ENCODE measurements around the gene IL4R. TPM values are rescaled to one million over a fixed set of nuclear protein-coding genes. Genes with fewer than 3 reads are reported as not detected.

IL4R gene
- total RNA-seq, 2 donors from 2014 or later, result 30.7 to 89.2 TPM

DNA sequence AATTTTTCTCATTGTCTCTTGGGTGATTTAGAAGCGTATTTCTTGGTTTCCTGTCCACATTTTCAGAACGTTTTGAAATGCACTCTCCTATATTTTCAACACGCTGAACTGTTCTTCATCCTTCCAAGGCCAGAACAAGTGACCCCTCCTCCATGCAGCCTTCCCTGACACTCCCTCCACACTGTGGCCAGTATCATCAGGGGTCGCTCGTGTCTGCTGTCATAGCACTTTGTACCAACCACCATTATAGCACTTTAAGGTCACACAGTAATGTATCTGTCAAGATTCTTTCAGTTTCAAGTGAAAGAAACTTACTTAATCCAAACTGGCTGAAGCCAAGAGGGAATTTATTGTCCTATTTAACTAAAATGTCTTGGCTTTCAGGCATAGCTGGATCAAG, 70.7 kb downstream of the IL4R start:
- Histone ChIP-seq H3K36me3 (no peaks in the 10 kb centered on the region), H3K27me3 (replicated peaks; ENCODE audit: insufficient read depth) (no peaks in the 10 kb centered on the region), H3K9me3 (no peaks in the 10 kb centered on the region), H3K4me1 (replicated peaks) (no peaks in the 10 kb centered on the region), H3K4me3 (no peak overlapping the region), H3K27ac (no peak overlapping the region)
- WGBS, result 83% methylated on average over 5 of the region's 5 CpGs
- intact Hi-C loops (cut with DNase I), result no loop called here
- TF ChIP-seq, protein P1, sequence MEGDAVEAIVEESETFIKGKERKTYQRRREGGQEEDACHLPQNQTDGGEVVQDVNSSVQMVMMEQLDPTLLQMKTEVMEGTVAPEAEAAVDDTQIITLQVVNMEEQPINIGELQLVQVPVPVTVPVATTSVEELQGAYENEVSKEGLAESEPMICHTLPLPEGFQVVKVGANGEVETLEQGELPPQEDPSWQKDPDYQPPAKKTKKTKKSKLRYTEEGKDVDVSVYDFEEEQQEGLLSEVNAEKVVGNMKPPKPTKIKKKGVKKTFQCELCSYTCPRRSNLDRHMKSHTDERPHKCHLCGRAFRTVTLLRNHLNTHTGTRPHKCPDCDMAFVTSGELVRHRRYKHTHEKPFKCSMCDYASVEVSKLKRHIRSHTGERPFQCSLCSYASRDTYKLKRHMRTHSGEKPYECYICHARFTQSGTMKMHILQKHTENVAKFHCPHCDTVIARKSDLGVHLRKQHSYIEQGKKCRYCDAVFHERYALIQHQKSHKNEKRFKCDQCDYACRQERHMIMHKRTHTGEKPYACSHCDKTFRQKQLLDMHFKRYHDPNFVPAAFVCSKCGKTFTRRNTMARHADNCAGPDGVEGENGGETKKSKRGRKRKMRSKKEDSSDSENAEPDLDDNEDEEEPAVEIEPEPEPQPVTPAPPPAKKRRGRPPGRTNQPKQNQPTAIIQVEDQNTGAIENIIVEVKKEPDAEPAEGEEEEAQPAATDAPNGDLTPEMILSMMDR (IDR thresholded peaks at IDR 0.05), result no peak
- TF ChIP-seq POLR2AphosphoS5 (IDR thresholded peaks at IDR 0.05) (no peak), POLR2A (IDR thresholded peaks at IDR 0.05) (no peak)
- DNase-seq (ENCODE audit: low spot score), result no peak

DNA sequence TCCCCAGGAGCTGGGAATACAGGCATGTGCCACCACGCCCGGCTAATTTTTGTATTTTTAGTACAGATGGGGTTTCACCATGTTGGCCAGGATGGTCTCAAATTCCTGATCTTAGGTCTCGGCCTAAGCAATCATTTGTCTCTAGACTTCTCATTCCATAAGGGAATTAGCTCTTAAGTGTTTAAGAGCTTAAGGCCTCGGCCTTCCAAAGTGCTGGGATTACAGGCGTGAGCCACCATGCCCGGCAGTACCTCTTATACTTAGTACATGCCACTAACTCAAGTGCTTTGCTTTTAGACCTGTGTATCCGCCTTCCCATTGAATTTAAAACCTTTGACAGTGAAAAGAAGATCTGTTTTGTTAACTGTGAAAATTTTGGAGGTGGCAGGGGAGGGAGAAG, 71.6 kb downstream of the IL4R start:
- no peak for DNase-seq (ENCODE audit: low spot score)
- intact Hi-C loops (cut with DNase I), result no loop called here
- H3K4me3 ChIP-seq, result no peak overlapping the region
- H3K4me1 ChIP-seq (replicated peaks), result no peaks in the 10 kb centered on the region
- H3K27me3 ChIP-seq (replicated peaks; ENCODE audit: insufficient read depth), result no peaks in the 10 kb centered on the region
- WGBS, result 89% methylated on average over 7 of the region's 7 CpGs
- TF ChIP-seq POLR2A (IDR thresholded peaks at IDR 0.05), result no peak
- TF ChIP-seq POLR2AphosphoS5 (IDR thresholded peaks at IDR 0.05), result no peak
- TF ChIP-seq, protein P1 (IDR thresholded peaks at IDR 0.05), result no peak
- no peak overlapping the region for H3K27ac ChIP-seq
- no peaks in the 10 kb centered on the region for H3K9me3 ChIP-seq
- no peaks in the 10 kb centered on the region for H3K36me3 ChIP-seq

DNA sequence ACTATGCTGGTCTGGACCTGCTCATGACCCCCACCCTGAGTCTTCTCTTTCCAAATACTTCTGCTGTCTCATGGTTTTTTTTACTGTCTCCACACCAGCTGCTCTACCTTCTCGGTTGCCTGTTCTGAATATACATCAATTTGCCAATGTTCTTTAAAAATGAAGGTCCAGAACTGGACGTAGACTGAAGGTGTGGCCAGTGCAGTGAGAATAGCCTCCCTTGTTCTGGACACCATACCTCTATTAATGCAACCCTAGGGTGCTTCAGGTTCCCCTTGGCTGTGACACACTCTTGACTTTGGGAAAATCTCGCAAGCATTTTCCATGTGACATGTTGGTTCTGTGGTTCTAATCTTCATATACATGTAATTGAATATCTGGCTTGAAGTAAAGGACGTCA, 72.9 kb downstream of the IL4R start:
- H3K4me1 ChIP-seq (replicated peaks), result no peaks in the 10 kb centered on the region
- TF ChIP-seq, protein P1 (IDR thresholded peaks at IDR 0.05), result no peak
- TF ChIP-seq POLR2AphosphoS5 (IDR thresholded peaks at IDR 0.05) (no peak), POLR2A (IDR thresholded peaks at IDR 0.05) (no peak)
- 78% methylated on average over 4 of the region's 4 CpGs for WGBS

DNA sequence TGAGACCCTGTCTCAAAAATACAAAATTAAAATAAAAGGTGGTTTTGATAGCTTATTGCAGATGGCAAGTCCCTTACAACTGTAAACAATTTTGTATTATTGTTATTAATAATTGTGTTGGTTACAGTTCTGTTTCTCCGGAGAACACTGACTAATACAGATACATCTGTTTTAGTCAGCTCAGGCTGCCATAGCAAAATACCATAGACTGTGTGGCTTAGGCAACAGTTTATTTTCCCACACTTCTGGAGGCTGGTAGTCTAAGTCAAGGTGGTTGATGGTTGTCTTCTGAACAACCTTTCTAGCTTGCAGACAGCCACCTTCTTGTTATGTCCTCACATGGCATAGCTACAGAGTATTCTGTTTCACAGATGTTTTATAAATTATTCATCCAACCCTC, 74.0 kb downstream of the IL4R start:
- Histone ChIP-seq H3K4me1 (replicated peaks) (no peaks in the 10 kb centered on the region), H3K27ac (no peak overlapping the region), H3K36me3 (no peaks in the 10 kb centered on the region), H3K27me3 (replicated peaks; ENCODE audit: insufficient read depth) (no peaks in the 10 kb centered on the region), H3K9me3 (no peaks in the 10 kb centered on the region), H3K4me3 (no peak overlapping the region)
- WGBS, result 82% methylated on average over 1 of the region's 1 CpG
- TF ChIP-seq, protein P1 (IDR thresholded peaks at IDR 0.05), result no peak
- no peak for TF ChIP-seq POLR2A (IDR thresholded peaks at IDR 0.05)
- no peak for TF ChIP-seq POLR2AphosphoS5 (IDR thresholded peaks at IDR 0.05)
- intact Hi-C loops (cut with DNase I), result no loop called here
- no peak for DNase-seq (ENCODE audit: low spot score)

More for the DNA sequence above, 72.9 kb downstream of the IL4R start:
- no peak overlapping the region for H3K27ac ChIP-seq
- H3K27me3 ChIP-seq (replicated peaks; ENCODE audit: insufficient read depth), result no peaks in the 10 kb centered on the region
- no peak for DNase-seq (ENCODE audit: low spot score)
- no peak overlapping the region for H3K4me3 ChIP-seq
- intact Hi-C loops (cut with DNase I), result no loop called here
- H3K9me3 ChIP-seq, result no peaks in the 10 kb centered on the region
- H3K36me3 ChIP-seq, result no peaks in the 10 kb centered on the region

DNA sequence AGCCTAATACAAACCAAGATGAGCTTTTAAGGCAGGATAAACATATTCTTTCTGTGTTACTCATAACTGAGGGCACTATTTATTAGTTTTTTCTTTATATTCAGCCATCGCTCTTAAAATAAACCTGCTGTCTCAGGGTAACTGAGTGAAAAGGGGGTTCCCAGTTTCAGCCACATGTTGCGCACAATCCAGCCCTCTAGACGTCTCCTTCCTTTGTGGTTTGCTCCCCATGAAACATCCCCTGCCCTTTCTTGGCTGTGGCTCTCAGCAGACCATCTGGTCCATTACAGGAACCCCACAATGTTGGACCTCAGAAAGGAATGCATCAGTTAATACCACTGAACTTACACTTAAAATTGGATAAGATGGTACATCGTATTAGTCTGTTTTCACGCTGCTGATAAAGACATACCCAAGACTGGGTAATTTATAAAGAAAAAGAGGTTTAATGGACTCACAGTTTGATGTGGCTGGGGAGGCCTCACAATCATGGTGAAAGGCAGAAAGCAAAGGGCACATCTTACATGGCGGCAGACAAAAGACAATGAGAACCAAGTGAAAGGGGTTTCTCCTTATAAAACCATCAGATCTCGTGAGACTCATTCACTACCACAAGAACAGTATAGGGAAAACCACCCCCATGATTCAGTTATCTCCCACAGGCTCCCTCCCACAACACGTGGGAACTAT, 75.6 kb downstream of the IL4R start:
- H3K9me3 ChIP-seq, result no peaks in the 10 kb centered on the region
- no peak overlapping the region for H3K27ac ChIP-seq
- H3K4me3 ChIP-seq, result no peak overlapping the region
- no peaks in the 10 kb centered on the region for H3K27me3 ChIP-seq (replicated peaks; ENCODE audit: insufficient read depth)
- intact Hi-C loops (cut with DNase I), result no loop called here
- WGBS, result 85% methylated on average over 8 of the region's 8 CpGs
- no peak for DNase-seq (ENCODE audit: low spot score)
- TF ChIP-seq, protein P1 (IDR thresholded peaks at IDR 0.05), result no peak
- TF ChIP-seq POLR2A (IDR thresholded peaks at IDR 0.05), result no peak
- TF ChIP-seq POLR2AphosphoS5 (IDR thresholded peaks at IDR 0.05), result no peak
- no peaks in the 10 kb centered on the region for H3K4me1 ChIP-seq (replicated peaks)
- H3K36me3 ChIP-seq, result no peaks in the 10 kb centered on the region
